Measurements from ENCODE around the gene PTPRK.

Gene PTPRK

GRCh38 chr6:128007658-128008057 lies 512.7 kb downstream of the PTPRK start:
- no peak overlapping the region for H3K27ac ChIP-seq
- no peak for TF ChIP-seq ZFX (IDR thresholded peaks at IDR 0.05)
- TF ChIP-seq, protein P1, sequence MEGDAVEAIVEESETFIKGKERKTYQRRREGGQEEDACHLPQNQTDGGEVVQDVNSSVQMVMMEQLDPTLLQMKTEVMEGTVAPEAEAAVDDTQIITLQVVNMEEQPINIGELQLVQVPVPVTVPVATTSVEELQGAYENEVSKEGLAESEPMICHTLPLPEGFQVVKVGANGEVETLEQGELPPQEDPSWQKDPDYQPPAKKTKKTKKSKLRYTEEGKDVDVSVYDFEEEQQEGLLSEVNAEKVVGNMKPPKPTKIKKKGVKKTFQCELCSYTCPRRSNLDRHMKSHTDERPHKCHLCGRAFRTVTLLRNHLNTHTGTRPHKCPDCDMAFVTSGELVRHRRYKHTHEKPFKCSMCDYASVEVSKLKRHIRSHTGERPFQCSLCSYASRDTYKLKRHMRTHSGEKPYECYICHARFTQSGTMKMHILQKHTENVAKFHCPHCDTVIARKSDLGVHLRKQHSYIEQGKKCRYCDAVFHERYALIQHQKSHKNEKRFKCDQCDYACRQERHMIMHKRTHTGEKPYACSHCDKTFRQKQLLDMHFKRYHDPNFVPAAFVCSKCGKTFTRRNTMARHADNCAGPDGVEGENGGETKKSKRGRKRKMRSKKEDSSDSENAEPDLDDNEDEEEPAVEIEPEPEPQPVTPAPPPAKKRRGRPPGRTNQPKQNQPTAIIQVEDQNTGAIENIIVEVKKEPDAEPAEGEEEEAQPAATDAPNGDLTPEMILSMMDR (conservative IDR thresholded peaks at IDR 0.05) = no peak; the same call in 1 of the 2 replicates

DNA sequence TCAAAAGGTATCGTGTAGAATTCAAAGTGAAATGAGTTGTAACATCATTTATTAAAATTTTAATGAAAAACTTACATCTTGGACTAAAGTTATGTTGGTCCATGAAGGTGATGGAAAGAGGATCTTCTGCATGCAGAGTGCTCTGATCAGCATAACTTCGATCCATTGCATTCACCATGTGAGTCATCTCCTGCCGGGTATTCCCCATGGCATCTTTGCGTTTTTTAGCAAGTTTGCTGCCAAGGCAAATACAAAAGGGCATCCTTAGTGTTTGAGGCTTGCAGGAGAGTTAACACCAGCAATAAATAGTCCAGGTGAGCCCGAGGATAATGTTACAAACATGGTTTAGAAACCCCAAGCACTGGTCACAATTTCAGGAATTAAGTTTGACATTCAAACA lies 515.4 kb downstream of the PTPRK start:
- TF ChIP-seq ZFX (IDR thresholded peaks at IDR 0.05) = no peak
- TF ChIP-seq, protein P1 (conservative IDR thresholded peaks at IDR 0.05) = no peak
- no peak overlapping the region for H3K27ac ChIP-seq

GRCh38 chr6:128000363-128000762 lies 520.0 kb downstream of the PTPRK start:
- H3K27ac ChIP-seq = no peak overlapping the region
- no peak for TF ChIP-seq ZFX (IDR thresholded peaks at IDR 0.05)
- TF ChIP-seq, protein P1 (conservative IDR thresholded peaks at IDR 0.05) = no peak

- no peak overlapping the region for H3K27ac ChIP-seq
- TF ChIP-seq ZFX (IDR thresholded peaks at IDR 0.05) = no peak
- TF ChIP-seq, protein P1 (conservative IDR thresholded peaks at IDR 0.05) = no peak
Observed at GRCh38 chr6:127998985-127999384, 521.4 kb downstream of the PTPRK start.

- no peak overlapping the region for H3K27ac ChIP-seq
- TF ChIP-seq ZFX (IDR thresholded peaks at IDR 0.05) = no peak
- TF ChIP-seq, protein P1 (conservative IDR thresholded peaks at IDR 0.05) = no peak
Observed at GRCh38 chr6:127997496-127998164, 522.8 kb downstream of the PTPRK start.

GRCh38 chr6:127996925-127997324 lies 523.5 kb downstream of the PTPRK start:
- no peak overlapping the region for H3K27ac ChIP-seq
- TF ChIP-seq, protein P1 (conservative IDR thresholded peaks at IDR 0.05) = no peak
- no peak for TF ChIP-seq ZFX (IDR thresholded peaks at IDR 0.05)

DNA sequence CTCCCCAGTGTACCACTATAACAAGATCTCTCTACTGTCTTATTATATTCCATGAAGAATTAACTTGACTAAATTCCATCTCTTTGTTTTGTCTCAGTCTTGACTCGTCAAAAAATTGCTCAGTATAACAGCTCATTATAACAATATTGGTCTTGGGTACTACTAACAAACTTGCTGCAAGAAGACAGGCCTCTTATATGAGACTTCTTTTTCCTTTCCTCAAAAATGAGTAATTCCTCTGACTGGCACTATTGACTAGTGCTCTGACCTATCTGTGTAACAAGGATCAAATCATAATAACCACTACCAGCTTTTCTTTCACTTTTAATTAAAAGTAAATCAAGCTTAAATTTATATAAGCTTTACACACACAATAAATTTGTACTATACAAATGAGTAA lies 528.3 kb downstream of the PTPRK start:
- no peak overlapping the region for H3K27ac ChIP-seq
- no peak for TF ChIP-seq ZFX (IDR thresholded peaks at IDR 0.05)
- TF ChIP-seq, protein P1 (conservative IDR thresholded peaks at IDR 0.05) = no peak
